ENCODE measurements around the gene ZNF891.

Gene ZNF891

GRCh38 chr12:133130038-133130807, at the start of gene ZNF891, which contains the start of gene ZNF10:
ZNF891 (minus strand) TSS chr12:133130274; CDS start chr12:133121918, 8,356 bp downstream.
ZNF10 (plus strand) TSS chr12:133130627; CDS start chr12:133144493, 13,866 bp downstream.
- DNase-seq: peak; percentile 93

- DNase-seq: no peak
Measured at GRCh38 chr12:133174901-133175300, 44.8 kb upstream of the ZNF891 start.

DNA sequence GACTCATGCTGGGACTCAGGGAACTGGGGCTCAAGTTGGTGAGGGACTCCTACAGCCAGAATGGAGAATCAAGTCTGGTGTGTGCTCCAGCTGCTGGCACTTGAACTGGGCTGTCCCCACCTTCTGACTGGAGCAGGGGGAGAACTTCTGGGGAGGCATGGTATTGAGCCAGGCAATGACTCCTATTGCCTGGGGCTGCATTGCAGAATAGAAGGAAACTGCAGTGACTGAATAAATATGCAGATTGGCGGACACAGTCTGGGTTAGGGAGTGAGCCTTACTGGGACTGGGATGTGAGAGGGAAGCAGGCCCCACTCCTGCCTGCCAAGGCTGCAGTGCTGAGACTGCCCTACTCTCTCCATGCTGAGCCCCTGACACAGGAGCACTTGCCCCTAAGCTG, 42.4 kb upstream of the ZNF891 start:
- no peak for DNase-seq

DNA sequence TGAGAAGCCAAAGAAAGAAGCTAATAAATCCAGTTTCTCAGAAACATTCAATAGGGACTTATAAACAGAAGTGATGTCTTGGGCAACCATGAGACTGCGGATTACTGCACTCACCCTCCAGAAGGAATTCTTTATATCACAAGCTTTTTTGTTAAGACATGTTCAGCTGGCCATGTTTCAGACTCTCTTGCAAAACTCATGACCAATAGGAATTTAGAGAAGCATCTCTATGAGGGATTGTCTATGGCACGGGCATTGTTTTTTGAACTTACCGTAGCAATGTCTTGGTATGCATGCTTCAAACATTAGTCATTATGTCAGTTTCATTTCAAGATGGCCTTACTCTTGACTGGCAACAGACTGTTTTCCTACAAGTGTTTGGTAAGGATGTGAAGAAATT, 35.7 kb upstream of the ZNF891 start:
- DNase-seq: no peak

DNA sequence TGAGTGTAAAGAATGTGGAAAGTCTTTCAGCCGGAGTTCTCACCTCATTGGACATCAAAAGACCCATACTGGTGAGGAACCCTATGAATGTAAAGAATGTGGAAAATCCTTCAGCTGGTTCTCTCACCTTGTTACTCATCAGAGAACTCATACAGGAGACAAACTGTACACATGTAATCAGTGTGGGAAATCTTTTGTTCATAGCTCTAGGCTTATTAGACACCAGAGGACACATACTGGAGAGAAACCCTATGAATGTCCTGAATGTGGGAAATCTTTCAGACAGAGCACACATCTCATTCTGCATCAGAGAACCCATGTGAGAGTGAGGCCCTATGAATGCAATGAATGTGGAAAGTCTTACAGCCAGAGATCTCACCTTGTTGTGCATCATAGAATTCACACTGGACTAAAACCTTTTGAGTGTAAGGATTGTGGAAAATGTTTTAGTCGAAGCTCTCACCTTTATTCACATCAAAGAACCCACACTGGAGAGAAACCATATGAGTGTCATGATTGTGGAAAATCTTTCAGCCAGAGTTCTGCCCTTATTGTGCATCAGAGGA, 26.1 kb upstream of the ZNF891 start:
- DNase-seq: no peak

GRCh38 chr12:133145981-133146380, 15.9 kb upstream of the ZNF891 start:
- no peak for DNase-seq

DNA sequence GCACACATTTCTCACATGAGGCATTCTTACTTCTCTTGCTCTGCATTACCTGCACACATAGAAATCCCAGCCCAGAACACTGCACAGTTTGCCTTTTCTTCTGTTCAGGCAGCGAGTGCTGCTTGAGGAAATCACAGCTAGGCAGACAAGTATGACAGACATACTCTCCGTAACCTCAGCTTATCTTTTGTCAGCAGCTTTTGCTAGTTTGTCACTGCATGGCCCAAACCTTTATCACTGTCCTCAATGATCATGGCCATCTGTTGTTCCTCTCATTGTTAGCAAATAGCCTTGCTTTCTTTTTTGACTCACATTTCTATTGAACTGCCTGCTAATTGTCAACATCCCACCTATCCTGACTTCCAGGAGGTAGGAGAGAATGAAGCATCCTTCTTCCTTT, 5.7 kb upstream of the ZNF891 start:
- DNase-seq: no peak

- peak; percentile 45 for DNase-seq
Measured at GRCh38 chr12:133130808-133131128, 694 bp upstream of the ZNF891 start.

- peak; percentile 25 for DNase-seq
Measured at GRCh38 chr12:133129368-133130037, 571 bp downstream of the ZNF891 start.

DNA sequence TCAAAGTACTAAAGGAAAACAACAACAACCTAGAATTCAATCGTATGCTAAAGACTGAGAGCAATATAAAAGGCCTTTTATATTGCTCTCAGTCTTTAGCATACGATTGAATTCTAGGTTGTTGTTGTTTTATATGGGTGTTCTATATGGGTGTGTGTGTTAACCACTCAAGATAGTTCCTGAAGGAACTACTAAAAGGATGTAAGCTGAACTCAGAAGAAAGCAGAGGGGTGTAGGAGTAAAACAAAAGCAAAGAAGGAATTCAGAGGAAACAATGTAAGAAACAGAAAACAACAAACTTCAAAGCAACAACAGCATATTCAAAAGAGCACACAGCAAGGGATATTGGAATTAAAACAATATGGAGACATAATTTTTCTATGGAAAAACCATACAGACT, 5.4 kb downstream of the ZNF891 start:
- DNase-seq: no peak

- DNase-seq: no peak
Measured at GRCh38 chr12:133120385-133121191, 9.5 kb downstream of the ZNF891 start.

- DNase-seq: no peak
Measured at GRCh38 chr12:133108150-133108549, 21.9 kb downstream of the ZNF891 start.

DNA sequence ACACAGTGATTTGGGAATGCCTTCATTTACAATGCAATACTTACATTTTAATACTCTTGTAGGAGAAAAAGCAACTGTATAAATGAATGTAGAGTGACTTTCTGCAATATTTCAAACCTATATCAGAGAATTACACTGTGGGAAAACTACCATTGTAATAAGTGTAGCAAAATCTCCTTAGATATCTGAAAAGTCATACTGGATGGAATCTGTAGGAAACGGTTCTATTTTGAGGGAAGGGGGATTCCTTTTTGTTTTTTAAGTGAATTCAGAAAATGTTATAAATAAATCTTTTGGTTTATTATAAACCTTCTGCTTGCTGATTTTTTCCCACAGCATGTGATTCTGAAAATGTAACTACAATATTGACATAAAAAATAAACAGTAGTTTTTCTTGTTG, 23.0 kb downstream of the ZNF891 start:
- DNase-seq: no peak

GRCh38 chr12:133106253-133106652, 23.8 kb downstream of the ZNF891 start:
- no peak for DNase-seq

- no peak for DNase-seq
Measured at GRCh38 chr12:133105620-133106019, 24.5 kb downstream of the ZNF891 start.

- DNase-seq: no peak
Measured at GRCh38 chr12:133083345-133083744, 46.7 kb downstream of the ZNF891 start.

- DNase-seq: no peak
Measured at GRCh38 chr12:133081159-133081780, 48.8 kb downstream of the ZNF891 start.

- peak; percentile 96 for DNase-seq
Measured at GRCh38 chr12:133080368-133081158, 49.5 kb downstream of the ZNF891 start, which contains the start of gene ZNF140. ZNF140 (plus strand) TSS chr12:133080923; CDS start chr12:133081321, 398 bp downstream.

- DNase-seq: peak; percentile 99
Measured at GRCh38 chr12:133080026-133080367, 50.1 kb downstream of the ZNF891 start.

- DNase-seq: no peak
Measured at GRCh38 chr12:133073836-133074235, 56.2 kb downstream of the ZNF891 start.

- no peak for DNase-seq
Measured at GRCh38 chr12:133063556-133063955, 66.5 kb downstream of the ZNF891 start.

GRCh38 chr12:133061954-133062353, 68.1 kb downstream of the ZNF891 start:
- no peak for DNase-seq
